OCI-LY7 (cell line): ENCODE data around the gene CEP70.

Experiments
- CTCF ChIP-seq: fragments of 200-600 bp; sonication (generic); conservative IDR thresholded peaks from 2 replicates; pipeline ENCODE4 v1.5.1; 2014; ENCODE audit warnings: mild to moderate bottlenecking, antibody characterized with exemption, low read length, moderate library complexity, mixed read lengths
- EZH2phosphoT487 ChIP-seq: fragments of 200-600 bp; sonication (generic); IDR thresholded peaks from 2 replicates; pipeline ENCODE4 v1.6.1; 2018; ENCODE audit warnings: low read depth, borderline replicate concordance, mild to moderate bottlenecking, mixed run types, antibody characterized with exemption, low read length, moderate library complexity, mixed read lengths

GRCh38 chr3:138642927-138643253, 48.8 kb upstream of the CEP70 start:
- no peak for TF ChIP-seq CTCF
- TF ChIP-seq EZH2phosphoT487, result no peak
